Right renal cortex interstitium (tissue), 3 donors: ENCODE measurements around the gene VAV3. TPM values are rescaled to one million over a fixed set of nuclear protein-coding genes. Genes with fewer than 3 reads are reported as not detected.
"Not testable (repeated sequence)": the region's sequence is repeated elsewhere in the genome, so short reads cannot be mapped to it uniquely, and the experiment has no call there.

ENCODE experiments used
- DNase-seq, 3 donors: peaks; one replicate each; pipeline ENCODE4 v3.0.0-alpha.2; 2013; ENCODE audit warnings: low read depth in 3 of 3, low spot score in 2 of 3
- polyA plus RNA-seq, 3 donors: library from polyadenylated mRNA; unstranded; fragments of 120-200 nt; gene quantifications; one replicate each; pipeline ENCODE4 v1.2.1, GENCODE V29; 2013; ENCODE audit not compliant: insufficient read length in 3 of 3

VAV3 gene
- polyA plus RNA-seq, 3 donors, result 154 to 159 (median 158) TPM

DNA sequence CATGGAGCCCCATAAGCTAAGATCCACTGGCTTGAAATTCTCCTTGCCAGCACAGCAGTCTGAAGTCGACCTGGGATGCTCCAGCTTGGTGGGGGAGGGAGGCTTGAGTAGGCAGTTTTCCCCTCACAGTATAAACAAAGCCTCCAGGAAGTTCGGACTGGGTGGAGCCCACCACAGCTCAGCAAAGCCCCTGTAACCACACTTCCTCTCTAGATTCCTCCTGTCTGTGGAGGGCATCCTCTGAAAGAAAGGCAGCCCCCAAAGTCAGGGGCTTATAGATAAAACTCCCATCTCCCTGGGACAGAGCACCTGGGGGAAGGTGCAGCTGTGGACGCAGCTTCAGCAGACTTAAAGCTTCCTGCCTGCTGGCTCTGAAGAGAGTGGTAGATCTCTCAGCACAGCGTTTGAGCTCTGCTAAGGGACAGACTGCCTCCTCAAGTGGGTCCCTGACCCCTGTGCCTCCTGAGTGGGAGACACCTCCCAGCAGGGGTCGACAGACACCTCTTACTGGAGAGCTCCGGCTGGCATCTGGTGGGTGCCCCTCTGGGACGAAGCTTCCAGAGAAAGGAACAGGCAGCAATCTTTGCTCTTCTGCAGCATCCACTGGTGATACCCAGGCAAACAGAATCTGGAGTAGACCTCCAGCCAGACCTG is 120.3 kb downstream of the VAV3 start:
- not testable (repeated sequence) for DNase-seq

DNA sequence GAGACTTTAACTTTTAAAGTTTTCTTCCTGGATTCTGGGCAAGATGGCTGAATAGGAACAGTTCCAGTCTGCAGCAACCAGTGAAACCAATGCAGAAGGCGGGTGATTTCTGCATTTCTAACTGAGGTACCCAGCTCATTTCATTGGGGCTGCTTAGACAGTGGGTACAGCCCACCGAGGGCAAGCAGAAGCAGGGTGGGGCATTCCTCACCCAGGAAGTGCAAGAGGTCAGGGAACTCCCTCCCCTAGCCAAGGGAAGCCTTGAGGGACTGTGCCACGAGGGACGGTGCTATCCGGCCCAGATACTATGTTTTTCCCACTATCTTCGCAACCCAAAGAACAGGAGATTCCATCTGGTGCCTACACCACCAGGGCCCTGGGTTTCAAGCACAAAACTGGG is 121.0 kb downstream of the VAV3 start:
- no peak for DNase-seq

- no peak for DNase-seq
Observed at GRCh38 chr1:107842241-107842640, 122.7 kb downstream of the VAV3 start.

DNA sequence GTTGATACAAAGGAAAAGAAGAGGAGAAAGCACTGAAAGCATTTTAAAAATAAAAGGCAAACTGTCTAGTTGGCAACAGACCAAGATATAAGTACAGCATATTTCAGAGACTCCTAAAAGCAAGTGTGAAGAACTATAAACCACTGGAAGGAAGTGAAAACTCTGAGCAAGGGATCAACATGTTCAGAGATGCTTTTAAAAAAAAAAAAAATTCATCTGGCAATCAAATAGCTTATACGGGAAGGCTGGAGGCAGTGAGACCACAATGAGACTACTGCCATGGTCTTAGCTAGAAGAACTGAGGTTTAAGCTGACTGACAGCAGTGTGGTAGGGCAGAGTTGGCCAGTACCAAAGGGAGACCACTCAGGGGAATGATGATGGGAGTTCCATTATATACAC is 124.3 kb downstream of the VAV3 start:
- DNase-seq, result no peak

DNA sequence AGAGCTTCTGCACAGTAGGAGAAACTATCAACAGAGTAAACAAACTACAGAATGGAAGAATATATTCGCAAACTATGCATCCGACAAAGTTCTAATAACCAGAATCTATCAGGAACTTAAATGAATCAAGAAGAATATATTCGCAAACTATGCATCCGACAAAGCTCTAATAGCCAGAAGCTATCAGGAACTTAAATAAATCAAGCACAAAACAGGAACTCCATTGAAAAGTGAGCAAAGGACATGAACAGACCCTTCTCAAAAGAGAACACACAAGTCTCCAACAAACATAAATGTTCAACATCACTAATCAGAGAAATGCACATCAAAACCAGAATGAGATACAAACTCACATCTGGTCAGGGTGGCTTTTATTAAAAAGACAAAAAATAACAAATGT is 126.9 kb downstream of the VAV3 start:
- no peak for DNase-seq

DNA sequence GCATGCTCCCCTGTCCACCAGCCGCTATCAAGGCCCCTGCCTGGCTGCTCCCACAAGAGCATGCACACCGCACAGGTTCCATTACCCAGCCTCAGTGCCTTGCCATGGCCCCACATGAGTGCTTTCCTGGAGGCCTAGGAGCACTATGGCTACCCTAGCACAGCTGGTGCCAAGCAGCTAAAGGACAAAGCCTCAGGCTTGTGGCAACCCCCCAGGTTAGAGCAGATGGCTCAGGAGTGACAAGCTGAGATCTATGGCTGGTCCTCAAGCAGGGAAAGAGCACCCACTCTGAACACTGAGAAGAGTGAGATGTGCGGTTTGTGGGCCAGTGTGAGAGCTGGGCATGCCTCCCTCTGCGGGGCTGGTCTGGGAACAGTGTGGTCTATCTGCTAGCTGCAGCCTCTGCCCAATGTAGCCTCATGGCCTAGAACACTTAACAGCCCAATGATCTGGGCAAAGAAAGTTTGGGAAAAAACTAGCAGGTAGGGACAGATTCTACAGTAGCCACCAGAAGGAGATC is 129.8 kb downstream of the VAV3 start:
- no peak for DNase-seq

- DNase-seq, result no peak
Observed at GRCh38 chr1:107833061-107833460, 131.9 kb downstream of the VAV3 start.

DNA sequence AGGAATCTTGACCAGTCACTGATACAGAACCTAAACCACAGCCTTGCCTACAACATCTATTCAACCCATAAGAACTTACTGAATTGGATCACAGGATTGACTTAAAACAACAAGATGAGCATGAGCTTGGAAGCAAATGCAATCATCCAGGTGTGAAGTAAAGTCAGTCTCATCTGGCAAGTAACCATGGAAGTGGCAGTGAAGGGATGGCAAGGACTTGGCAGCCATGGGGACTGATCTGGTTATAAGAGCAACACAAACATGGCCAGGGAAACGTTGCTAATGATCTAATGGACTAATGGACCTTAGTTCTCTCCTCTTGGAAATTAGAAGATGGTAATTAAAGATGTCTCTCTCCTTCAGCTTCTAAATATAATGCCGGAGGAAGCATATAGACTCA is 133.1 kb downstream of the VAV3 start:
- DNase-seq, result no peak

GRCh38 chr1:107830526-107830925 is 134.5 kb downstream of the VAV3 start:
- no peak for DNase-seq

DNA sequence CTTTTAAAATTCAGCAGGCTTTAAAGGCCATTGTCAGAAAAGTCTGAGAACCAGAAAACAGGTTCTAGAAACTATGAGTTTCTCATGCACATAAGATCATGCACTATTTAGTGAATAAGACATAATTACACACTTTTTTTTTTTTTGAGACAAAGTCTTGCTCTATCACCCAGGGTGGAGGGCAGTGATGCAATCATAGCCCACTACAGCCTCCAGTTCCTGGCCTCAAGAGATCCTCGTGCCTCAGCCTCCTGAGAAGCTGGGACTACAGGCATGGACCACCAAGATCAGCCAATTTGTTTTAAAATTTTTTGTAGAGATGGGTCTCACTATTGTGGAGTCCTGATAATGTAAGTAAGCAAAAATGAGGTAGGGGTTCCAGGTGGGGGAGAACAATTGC is 134.9 kb downstream of the VAV3 start:
- DNase-seq, result no peak

DNA sequence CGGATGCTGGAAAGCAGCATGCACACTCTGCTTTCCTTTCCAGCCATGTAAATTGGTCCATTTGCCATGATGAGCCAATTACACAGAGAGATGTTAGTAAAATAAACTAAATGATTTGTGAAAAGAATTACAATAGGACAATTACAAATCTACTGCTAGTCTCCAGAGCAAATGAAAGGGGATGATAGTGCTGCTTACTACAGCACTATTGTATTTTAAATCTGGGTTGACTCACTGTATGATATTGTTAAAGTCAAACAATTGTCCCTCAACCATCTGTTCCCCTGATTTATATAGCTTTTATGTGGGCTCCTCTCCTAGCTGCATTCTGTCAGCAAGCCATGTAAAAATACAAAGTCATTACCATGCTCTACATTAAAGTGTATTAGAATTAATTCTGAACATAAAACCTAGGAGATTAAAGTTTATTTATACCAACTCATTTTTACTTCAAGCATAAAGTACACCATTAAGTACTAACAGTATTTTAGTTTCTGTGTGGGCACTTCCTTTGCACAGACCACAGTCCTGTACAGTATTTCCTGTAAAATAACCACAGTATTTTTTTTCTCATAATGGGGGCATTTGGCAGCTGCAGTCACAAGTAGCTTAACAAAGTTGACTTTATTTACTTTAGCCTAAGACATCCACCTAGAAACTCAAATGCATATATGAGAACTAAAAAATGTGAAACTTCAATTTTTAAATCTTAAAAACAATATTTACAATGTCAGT is 135.8 kb downstream of the VAV3 start:
- no peak for DNase-seq

DNA sequence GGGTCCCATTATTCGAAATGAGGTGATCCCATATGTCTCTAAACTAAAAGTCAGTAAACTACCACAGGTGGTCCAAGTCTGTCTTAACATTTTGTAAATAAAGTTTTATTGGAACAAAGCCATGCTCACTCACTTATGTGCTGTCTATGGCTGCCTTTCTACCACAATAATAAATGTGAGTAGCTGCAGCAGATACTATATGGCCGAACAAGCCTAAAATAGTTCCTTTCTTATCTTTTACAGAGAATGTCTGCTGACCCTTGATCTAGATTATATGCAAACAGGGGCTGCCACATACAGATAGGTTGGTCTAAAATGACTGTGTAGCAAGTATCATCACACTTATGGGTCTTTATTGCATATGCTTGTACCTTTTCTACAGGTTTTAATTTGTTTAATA is 140.0 kb downstream of the VAV3 start:
- DNase-seq, result no peak

DNA sequence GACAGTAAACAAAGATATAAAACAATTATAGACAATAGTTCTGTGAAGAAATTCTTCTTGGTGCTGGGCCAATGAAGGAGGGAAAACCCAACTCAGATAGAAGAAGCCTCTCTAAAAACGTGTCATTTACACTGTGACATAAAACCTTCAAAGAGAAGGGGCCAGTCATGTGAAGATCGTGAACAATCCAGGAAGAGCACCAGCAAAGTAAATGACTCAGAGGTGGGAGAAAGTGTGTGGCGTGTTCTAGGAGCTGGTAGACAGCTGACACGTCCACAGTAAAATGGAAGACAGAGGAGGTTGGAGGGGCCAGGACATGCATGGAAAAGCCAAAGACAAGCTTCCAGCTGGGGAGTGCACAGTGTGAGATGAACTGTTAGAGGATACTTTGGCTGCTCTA is 143.6 kb downstream of the VAV3 start:
- no peak for DNase-seq

DNA sequence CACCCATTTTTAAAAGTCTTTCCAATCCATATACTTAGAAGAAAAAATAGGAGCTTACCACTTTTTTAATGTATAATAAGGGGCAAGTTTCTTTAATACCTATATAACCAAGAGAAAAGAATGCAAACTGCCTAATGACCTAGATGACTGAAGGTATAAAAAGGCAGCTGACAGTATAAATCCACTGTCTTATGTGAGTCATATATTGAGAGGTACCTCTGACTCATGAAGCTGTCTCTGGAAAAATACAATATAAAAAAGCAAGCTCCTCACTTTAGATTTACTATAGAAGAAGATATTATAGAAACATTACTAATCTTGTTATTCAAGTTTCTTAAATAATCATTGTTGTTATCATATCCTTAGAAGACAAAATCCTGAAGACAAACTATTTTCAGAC is 144.2 kb downstream of the VAV3 start:
- no peak for DNase-seq

- no peak for DNase-seq
Observed at GRCh38 chr1:107817935-107818334, 147.0 kb downstream of the VAV3 start.

DNA sequence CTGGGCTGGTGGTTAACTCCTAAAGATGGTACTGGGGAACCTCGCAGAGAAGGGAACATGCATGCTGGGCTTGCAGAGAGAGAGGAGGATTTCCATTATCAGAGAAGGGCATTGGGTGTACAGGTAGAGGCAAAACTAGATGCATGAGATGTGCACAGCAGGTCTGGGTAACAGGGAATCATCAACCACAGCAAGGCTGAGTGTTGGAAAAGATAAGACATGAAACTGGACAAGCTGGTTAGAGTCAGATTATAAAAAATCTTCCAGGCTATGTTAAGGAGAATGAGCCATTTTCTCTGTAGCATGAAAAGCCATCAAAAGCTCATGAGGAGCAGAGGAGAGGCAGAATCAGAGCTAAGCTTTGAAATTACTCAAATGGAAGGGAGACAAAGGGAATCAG is 147.8 kb downstream of the VAV3 start:
- no peak for DNase-seq

- DNase-seq, result no peak
Observed at GRCh38 chr1:107810291-107810951, 154.6 kb downstream of the VAV3 start.

DNA sequence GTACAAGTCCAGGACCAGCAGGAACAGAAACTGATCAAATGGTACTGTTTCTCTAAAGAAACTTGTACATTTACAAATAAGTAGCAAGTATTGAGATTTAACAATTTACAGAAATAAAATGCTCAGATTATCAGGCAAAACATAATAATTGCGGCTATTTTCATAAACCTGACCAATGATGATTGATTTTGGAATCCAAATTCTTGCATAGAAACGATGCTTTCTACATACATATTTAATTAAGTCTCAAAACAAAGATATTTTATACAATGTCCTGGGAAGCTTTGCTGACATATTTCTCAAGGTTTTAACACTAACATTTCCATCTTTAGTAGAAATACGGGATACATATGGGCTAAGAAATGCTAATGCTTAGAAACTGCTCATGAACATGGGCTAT is 157.1 kb downstream of the VAV3 start:
- no peak for DNase-seq

GRCh38 chr1:107807405-107807804 is 157.6 kb downstream of the VAV3 start:
- DNase-seq, result no peak

DNA sequence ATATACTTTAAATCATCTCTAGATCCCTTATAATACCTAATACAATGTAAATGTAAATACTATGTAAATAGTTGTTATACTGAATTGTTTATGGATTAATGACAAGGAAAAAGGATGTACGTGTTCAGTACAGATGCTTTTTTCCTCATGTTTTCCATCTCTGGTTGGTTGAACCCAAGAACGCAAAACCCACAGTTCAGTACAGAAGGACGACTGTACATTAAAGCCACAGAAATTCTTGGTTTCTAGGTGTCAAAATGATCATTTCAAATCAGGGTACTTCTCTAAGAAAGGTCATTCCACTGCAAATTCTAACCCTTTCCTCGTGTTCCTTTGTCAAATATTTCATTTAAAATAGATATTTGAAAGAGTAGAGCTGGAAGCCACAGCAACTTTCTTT is 158.1 kb downstream of the VAV3 start:
- no peak for DNase-seq

DNA sequence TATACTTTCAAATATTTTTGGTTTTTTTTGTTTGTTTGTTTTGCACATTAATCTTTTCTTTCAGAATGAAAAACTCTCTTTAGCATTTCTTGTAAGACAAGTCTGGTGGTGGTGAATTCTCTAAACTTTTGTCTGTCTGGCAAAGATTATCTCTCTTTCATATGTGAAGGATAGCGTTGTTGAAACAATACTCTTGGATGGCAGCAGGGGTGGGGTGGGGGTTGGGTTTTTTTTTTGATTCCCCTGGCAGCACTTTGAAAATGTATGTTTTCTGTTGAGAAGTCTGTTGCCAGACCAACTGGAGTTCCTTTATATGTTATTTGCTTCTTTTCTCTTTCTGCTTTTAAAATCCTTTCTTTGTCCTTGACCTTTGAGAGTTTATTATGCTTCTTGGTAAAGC is 160.2 kb downstream of the VAV3 start:
- DNase-seq, result no peak

DNA sequence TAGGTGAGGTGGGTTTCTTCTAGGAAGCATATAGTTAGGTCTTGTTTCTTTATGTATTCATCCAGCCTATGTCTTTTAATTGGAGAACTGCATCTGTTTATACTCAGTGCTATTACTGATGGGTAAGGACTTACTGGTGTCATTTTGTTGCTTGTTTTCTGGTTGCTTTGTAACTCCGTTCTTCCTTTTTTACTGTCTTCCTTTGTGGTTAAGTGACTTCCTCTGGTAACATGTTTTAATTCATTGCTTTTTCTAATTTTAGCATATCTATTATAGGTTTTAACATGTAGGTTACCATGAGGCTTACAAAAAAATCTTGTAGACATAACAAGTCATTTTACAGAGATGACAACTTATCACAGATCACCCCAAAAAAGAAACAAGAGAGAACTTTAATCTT is 160.8 kb downstream of the VAV3 start:
- no peak for DNase-seq
